Measurements from ENCODE around the gene SLC39A11. TPM values are rescaled to one million over a fixed set of nuclear protein-coding genes. Genes with fewer than 3 reads are reported as not detected.

SLC39A11 gene
- total and polyA plus RNA-seq, 2 donors (not counting 1 experiment from before 2014, with no cell fraction given), result 12.7 to 27.4 TPM

DNA sequence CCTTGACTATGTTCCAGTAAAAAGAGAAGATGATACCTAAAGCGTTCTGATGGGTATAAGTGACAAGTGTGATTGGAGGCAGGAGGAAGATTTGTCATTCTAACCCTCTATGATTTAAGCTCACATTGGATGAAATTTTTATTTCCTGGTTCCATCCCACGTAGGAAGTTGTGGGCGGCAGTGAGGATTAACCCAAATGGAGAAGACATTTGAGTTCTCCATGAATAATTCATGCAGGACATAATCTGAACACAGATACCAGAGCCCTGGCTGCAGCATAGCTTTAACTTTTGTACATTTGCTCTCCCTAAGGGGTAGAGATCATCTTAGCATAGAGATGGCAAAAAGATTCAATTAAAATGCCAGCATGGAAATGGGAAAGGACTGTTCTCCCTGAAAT, 146.3 kb downstream of the SLC39A11 start:
- no peaks in the 10 kb centered on the region for H3K27me3 ChIP-seq (ENCODE audit: control insufficient read depth, insufficient read depth, low read length)
- no peak for DNase-seq (ENCODE audit: low read depth in 2 of 2)
- no peak overlapping the region for H3K4me2 ChIP-seq (ENCODE audit: extremely low read depth, insufficient read depth, low read length)
- no peaks in the 10 kb centered on the region for H3K36me3 ChIP-seq (ENCODE audit: control insufficient read depth, insufficient read depth, low read length)
- H3K9me3 ChIP-seq (ENCODE audit: control insufficient read depth, insufficient read depth, low read depth, low read length), result no peaks in the 10 kb centered on the region
- H2AFZ ChIP-seq (ENCODE audit: low read length), result no peak overlapping the region
- no peak overlapping the region for H3K4me3 ChIP-seq (replicated peaks in 1 of 4; ENCODE audit: control extremely low read depth in 1 of 4, insufficient read depth in 1 of 4, low read depth in 3 of 4, low read length in 4 of 4)
- H3K79me2 ChIP-seq (ENCODE audit: control insufficient read depth, insufficient read depth, low read length), result no peaks in the 10 kb centered on the region
- TF ChIP-seq EZH2 (IDR thresholded peaks at IDR 0.05; ENCODE audit: low read length, missing control alignments), result no peak
- TF ChIP-seq, protein P1, sequence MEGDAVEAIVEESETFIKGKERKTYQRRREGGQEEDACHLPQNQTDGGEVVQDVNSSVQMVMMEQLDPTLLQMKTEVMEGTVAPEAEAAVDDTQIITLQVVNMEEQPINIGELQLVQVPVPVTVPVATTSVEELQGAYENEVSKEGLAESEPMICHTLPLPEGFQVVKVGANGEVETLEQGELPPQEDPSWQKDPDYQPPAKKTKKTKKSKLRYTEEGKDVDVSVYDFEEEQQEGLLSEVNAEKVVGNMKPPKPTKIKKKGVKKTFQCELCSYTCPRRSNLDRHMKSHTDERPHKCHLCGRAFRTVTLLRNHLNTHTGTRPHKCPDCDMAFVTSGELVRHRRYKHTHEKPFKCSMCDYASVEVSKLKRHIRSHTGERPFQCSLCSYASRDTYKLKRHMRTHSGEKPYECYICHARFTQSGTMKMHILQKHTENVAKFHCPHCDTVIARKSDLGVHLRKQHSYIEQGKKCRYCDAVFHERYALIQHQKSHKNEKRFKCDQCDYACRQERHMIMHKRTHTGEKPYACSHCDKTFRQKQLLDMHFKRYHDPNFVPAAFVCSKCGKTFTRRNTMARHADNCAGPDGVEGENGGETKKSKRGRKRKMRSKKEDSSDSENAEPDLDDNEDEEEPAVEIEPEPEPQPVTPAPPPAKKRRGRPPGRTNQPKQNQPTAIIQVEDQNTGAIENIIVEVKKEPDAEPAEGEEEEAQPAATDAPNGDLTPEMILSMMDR (conservative IDR thresholded peaks at IDR 0.05 in 1 of 2, IDR thresholded peaks at IDR 0.05 in 1 of 2; ENCODE audit: low read depth in 1 of 2, low read length in 2 of 2), result no peak
- H3K4me1 ChIP-seq (ENCODE audit: control insufficient read depth, extremely low read depth, insufficient read depth, low read length), result no peaks in the 10 kb centered on the region
- H3K27ac ChIP-seq (ENCODE audit: insufficient read depth, low read length), result no peak overlapping the region
- H3K9ac ChIP-seq (ENCODE audit: insufficient read depth, low read length), result no peak overlapping the region
- no peaks in the 10 kb centered on the region for H4K20me1 ChIP-seq (ENCODE audit: control insufficient read depth, extremely low read depth, insufficient read depth, low read length)

DNA sequence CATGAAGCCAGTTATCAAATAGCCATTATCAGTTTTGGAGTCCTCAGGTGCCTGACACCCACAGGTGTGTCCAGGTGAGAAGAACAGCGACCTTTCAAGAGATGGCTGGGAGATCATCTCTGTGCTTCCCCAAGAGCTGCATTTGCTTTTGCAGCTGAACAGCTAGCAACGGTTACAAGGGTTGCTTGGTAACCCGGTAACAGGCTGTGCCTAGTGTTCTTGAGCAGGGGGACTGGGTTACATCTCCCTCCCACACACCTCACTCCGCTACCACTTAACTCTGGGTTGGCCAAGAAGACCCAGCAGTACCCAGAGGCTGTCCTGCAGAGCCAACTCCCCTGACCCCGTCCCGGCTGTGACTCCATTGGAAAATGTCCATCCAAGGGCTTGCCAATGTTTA, 147.0 kb downstream of the SLC39A11 start:
- Histone ChIP-seq H3K27ac (ENCODE audit: insufficient read depth, low read length) (no peak overlapping the region), H3K4me3 (replicated peaks in 1 of 4; ENCODE audit: control extremely low read depth in 1 of 4, insufficient read depth in 1 of 4, low read depth in 3 of 4, low read length in 4 of 4) (no peak overlapping the region), H3K36me3 (ENCODE audit: control insufficient read depth, insufficient read depth, low read length) (no peaks in the 10 kb centered on the region), H3K9me3 (ENCODE audit: control insufficient read depth, insufficient read depth, low read depth, low read length) (no peaks in the 10 kb centered on the region), H3K4me1 (ENCODE audit: control insufficient read depth, extremely low read depth, insufficient read depth, low read length) (no peaks in the 10 kb centered on the region), H3K9ac (ENCODE audit: insufficient read depth, low read length) (no peak overlapping the region), H4K20me1 (ENCODE audit: control insufficient read depth, extremely low read depth, insufficient read depth, low read length) (no peaks in the 10 kb centered on the region), H3K27me3 (ENCODE audit: control insufficient read depth, insufficient read depth, low read length) (no peaks in the 10 kb centered on the region), H2AFZ (ENCODE audit: low read length) (no peak overlapping the region), H3K4me2 (ENCODE audit: extremely low read depth, insufficient read depth, low read length) (no peak overlapping the region), H3K79me2 (ENCODE audit: control insufficient read depth, insufficient read depth, low read length) (no peaks in the 10 kb centered on the region)
- TF ChIP-seq, protein P1 (conservative IDR thresholded peaks at IDR 0.05 in 1 of 2, IDR thresholded peaks at IDR 0.05 in 1 of 2; ENCODE audit: low read depth in 1 of 2, low read length in 2 of 2), result no peak
- TF ChIP-seq EZH2 (IDR thresholded peaks at IDR 0.05; ENCODE audit: low read length, missing control alignments), result no peak
- no peak for DNase-seq (ENCODE audit: low read depth in 2 of 2)

DNA sequence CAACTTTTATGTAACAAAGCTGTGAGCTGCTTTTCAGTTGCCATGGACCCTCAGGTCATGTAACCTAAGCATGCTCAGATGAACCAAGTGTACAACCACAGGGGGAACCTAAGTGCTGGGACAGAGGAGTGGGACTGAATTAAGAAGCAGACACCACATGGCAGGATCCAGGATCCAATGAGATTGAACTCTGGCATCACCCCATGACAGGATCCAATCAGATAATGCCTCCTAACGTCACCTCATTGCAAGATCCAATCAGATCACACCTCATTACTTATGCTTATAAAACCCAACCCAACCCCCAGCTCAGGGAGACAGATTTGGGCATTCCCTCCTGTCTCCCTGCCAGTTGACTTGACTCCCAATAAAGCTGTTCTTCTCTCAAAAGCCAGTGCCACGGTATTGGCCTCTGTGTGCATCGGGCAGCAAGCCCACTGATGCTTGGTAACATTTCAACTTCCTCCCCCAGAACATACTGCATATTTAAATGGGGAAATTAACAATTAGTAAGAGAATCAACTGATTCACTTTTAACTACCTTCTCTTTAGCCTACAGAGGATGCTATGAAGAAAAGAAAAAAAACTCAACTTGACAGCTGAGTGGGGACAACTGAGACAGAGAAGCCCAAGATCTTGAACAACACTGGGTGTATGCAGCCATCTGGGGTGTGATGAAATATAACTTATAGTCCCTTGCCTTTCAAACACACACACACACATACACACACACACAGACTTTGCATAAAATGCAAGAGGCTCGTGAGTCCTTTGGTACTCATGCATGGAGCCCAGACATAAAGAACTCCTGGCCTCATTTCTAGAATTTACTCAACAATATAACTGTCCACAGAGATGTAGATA, 148.4 kb downstream of the SLC39A11 start:
- no peaks in the 10 kb centered on the region for H3K9me3 ChIP-seq (ENCODE audit: control insufficient read depth, insufficient read depth, low read depth, low read length)
- H4K20me1 ChIP-seq (ENCODE audit: control insufficient read depth, extremely low read depth, insufficient read depth, low read length), result no peaks in the 10 kb centered on the region
- H2AFZ ChIP-seq (ENCODE audit: low read length), result no peak overlapping the region
- TF ChIP-seq, protein P1 (conservative IDR thresholded peaks at IDR 0.05 in 1 of 2, IDR thresholded peaks at IDR 0.05 in 1 of 2; ENCODE audit: low read depth in 1 of 2, low read length in 2 of 2), result no peak
- no peak for TF ChIP-seq EZH2 (IDR thresholded peaks at IDR 0.05; ENCODE audit: low read length, missing control alignments)
- no peak overlapping the region for H3K9ac ChIP-seq (ENCODE audit: insufficient read depth, low read length)
- H3K4me2 ChIP-seq (ENCODE audit: extremely low read depth, insufficient read depth, low read length), result no peak overlapping the region
- no peak overlapping the region for H3K27ac ChIP-seq (ENCODE audit: insufficient read depth, low read length)
- H3K36me3 ChIP-seq (ENCODE audit: control insufficient read depth, insufficient read depth, low read length), result no peaks in the 10 kb centered on the region
- H3K4me3 ChIP-seq (replicated peaks in 1 of 4; ENCODE audit: control extremely low read depth in 1 of 4, insufficient read depth in 1 of 4, low read depth in 3 of 4, low read length in 4 of 4), result no peak overlapping the region
- no peaks in the 10 kb centered on the region for H3K27me3 ChIP-seq (ENCODE audit: control insufficient read depth, insufficient read depth, low read length)
- no peaks in the 10 kb centered on the region for H3K79me2 ChIP-seq (ENCODE audit: control insufficient read depth, insufficient read depth, low read length)
- DNase-seq (ENCODE audit: low read depth in 2 of 2), result no peak
- no peaks in the 10 kb centered on the region for H3K4me1 ChIP-seq (ENCODE audit: control insufficient read depth, extremely low read depth, insufficient read depth, low read length)

Measured in fibroblast of lung (primary cell).